H9 (cell line): Measurements from ENCODE around the gene GSN. TPM values are rescaled to one million over a fixed set of nuclear protein-coding genes. Genes with fewer than 3 reads are reported as not detected.

ENCODE experiments used
- DNase-seq: peaks from one replicate; pipeline ENCODE4 v3.0.0-alpha.2; 2017
- H2AFZ ChIP-seq: one replicate; pipeline ENCODE4 v1.6.1; 2013; ENCODE audit warnings: mild to moderate bottlenecking, low read length, control low read depth, moderate library complexity
- H2AK5ac ChIP-seq: 2 replicates; pipeline ENCODE4 v1.6.1; 2013; ENCODE audit warnings: low read length, control low read depth, mixed read lengths; ENCODE audit not compliant: insufficient read length
- H2BK120ac ChIP-seq: one replicate; pipeline ENCODE4 v1.6.1; 2013; ENCODE audit warnings: low read depth, mild to moderate bottlenecking, low read length, control low read depth, inconsistent platforms; ENCODE audit not compliant: poor library complexity, severe bottlenecking
- H2BK12ac ChIP-seq: 2 replicates; pipeline ENCODE4 v1.6.1; 2013; ENCODE audit warnings: low read length, control low read depth, mixed read lengths, low read depth; ENCODE audit not compliant: insufficient read length
- H2BK15ac ChIP-seq: 2 replicates; pipeline ENCODE4 v1.6.1; 2013; ENCODE audit warnings: low read depth, low read length, control low read depth
- H2BK20ac ChIP-seq: one replicate; pipeline ENCODE4 v1.6.1; 2013; ENCODE audit warnings: low read depth, mild to moderate bottlenecking, low read length, control low read depth, inconsistent platforms; ENCODE audit not compliant: poor library complexity, severe bottlenecking
- H2BK5ac ChIP-seq: 2 replicates; pipeline ENCODE4 v1.6.1; 2013; ENCODE audit warnings: low read length, control low read depth, mixed read lengths; ENCODE audit not compliant: insufficient read length
- H3K14ac ChIP-seq: 2 replicates; pipeline ENCODE4 v1.6.1; 2013; ENCODE audit warnings: low read length, control low read depth; ENCODE audit not compliant: insufficient read depth
- H3K18ac ChIP-seq: 2 replicates; pipeline ENCODE4 v1.6.1; 2013; ENCODE audit warnings: low read depth, mild to moderate bottlenecking, mixed read lengths, low read length, control low read depth; ENCODE audit not compliant: insufficient read length
- H3K23ac ChIP-seq: 2 replicates; pipeline ENCODE4 v1.6.1; 2013; ENCODE audit warnings: low read length, control low read depth, mixed read lengths, low read depth; ENCODE audit not compliant: insufficient read length
- H3K23me2 ChIP-seq: 2 replicates; pipeline ENCODE4 v1.6.1; 2013; ENCODE audit warnings: low read depth, mild to moderate bottlenecking, mixed read lengths, low read length, control low read depth; ENCODE audit not compliant: insufficient read length, poor library complexity, severe bottlenecking
- H3K27ac ChIP-seq: 2 replicates; pipeline ENCODE4 v1.5.1; 2013; ENCODE audit warnings: low read length, control low read depth, mixed read lengths, low read depth; ENCODE audit not compliant: insufficient read length
- H3K27me3 ChIP-seq: 2 replicates; pipeline ENCODE4 v1.6.1; 2013; ENCODE audit warnings: low read length, control low read depth, inconsistent platforms; ENCODE audit not compliant: insufficient read depth
- H3K4ac ChIP-seq: 2 replicates; pipeline ENCODE4 v1.6.1; 2013; ENCODE audit warnings: low read depth, mild to moderate bottlenecking, control low read depth, inconsistent platforms, low read length, moderate library complexity
- H3K4me1 ChIP-seq: 2 replicates; pipeline ENCODE4 v1.6.1; 2013; ENCODE audit warnings: low read length, control low read depth, inconsistent platforms; ENCODE audit not compliant: insufficient read depth
- H3K4me2 ChIP-seq: 2 replicates; pipeline ENCODE4 v1.6.1; 2013; ENCODE audit warnings: low read length, control low read depth, mixed read lengths; ENCODE audit not compliant: insufficient read length, insufficient read depth
- H3K56ac ChIP-seq: 2 replicates; pipeline ENCODE4 v1.6.1; 2013; ENCODE audit warnings: low read depth, mild to moderate bottlenecking, mixed read lengths, low read length, control low read depth; ENCODE audit not compliant: insufficient read length
- H3K79me1 ChIP-seq: 2 replicates; pipeline ENCODE4 v1.6.1; 2013; ENCODE audit warnings: low read depth, mild to moderate bottlenecking, moderate library complexity, low read length, control low read depth, inconsistent platforms; ENCODE audit not compliant: insufficient read depth, poor library complexity, severe bottlenecking
- H3K79me2 ChIP-seq: 2 replicates; pipeline ENCODE4 v1.6.1; 2013; ENCODE audit warnings: low read length, control low read depth, inconsistent platforms; ENCODE audit not compliant: insufficient read depth
- H3K9ac ChIP-seq: 2 replicates; pipeline ENCODE4 v1.6.1; 2013; ENCODE audit warnings: low read length, control low read depth, mixed read lengths; ENCODE audit not compliant: insufficient read length; ENCODE audit errors: extremely low read depth
- H3K9me3 ChIP-seq: one replicate; pipeline ENCODE4 v1.6.1; 2013; ENCODE audit warnings: low read depth, low read length, inconsistent platforms; ENCODE audit not compliant: control insufficient read depth
- H3T11ph ChIP-seq: one replicate; pipeline ENCODE4 v1.6.1; 2013; ENCODE audit warnings: mild to moderate bottlenecking, low read length, control low read depth, inconsistent platforms
- H4K20me1 ChIP-seq: one replicate; pipeline ENCODE4 v1.6.1; 2013; ENCODE audit not compliant: control insufficient read depth, insufficient read length, insufficient read depth
- H4K5ac ChIP-seq: 2 replicates; pipeline ENCODE4 v1.6.1; 2013; ENCODE audit warnings: low read depth, mild to moderate bottlenecking, mixed read lengths, low read length, control low read depth; ENCODE audit not compliant: insufficient read length
- H4K8ac ChIP-seq: replicated peaks from 2 replicates; pipeline ENCODE4 v1.6.1; 2013; ENCODE audit warnings: low read length, control low read depth, mixed read lengths, low read depth; ENCODE audit not compliant: insufficient read length
- H4K91ac ChIP-seq: 2 replicates; pipeline ENCODE4 v1.6.1; 2013; ENCODE audit warnings: low read depth, mild to moderate bottlenecking, moderate library complexity, mixed read lengths, low read length, control low read depth; ENCODE audit not compliant: insufficient read length
- H3K27ac Mint-ChIP-seq, 3 experiments: 2 replicates in 2 of 3; 3 replicates in 1 of 3; pipeline ENCODE4 v1.8.0; 2020 to 2021; ENCODE audit warnings: mixed read lengths in 3 of 3, mild to moderate bottlenecking in 1 of 3, moderate library complexity in 1 of 3
- H3K27me3 Mint-ChIP-seq: 2 replicates; pipeline ENCODE4 v1.8.0; 2021; ENCODE audit warnings: low read depth, mild to moderate bottlenecking, moderate library complexity, mixed read lengths
- H3K36me3 Mint-ChIP-seq, 3 experiments: 2 replicates in 2 of 3; 3 replicates in 1 of 3; pipeline ENCODE4 v1.8.0; 2020 to 2021; ENCODE audit warnings: low read depth in 3 of 3, mixed read lengths in 3 of 3; ENCODE audit not compliant: insufficient read depth in 1 of 3
- H3K4me1 Mint-ChIP-seq, 2 experiments: 2 replicates each; pipeline ENCODE4 v1.8.0; 2020; ENCODE audit warnings: mixed read lengths in 2 of 2
- H3K4me3 Mint-ChIP-seq, 2 experiments: 2 replicates in 1 of 2; 3 replicates in 1 of 2; pipeline ENCODE4 v1.8.0; 2020 to 2021; ENCODE audit warnings: mild to moderate bottlenecking in 2 of 2, mixed read lengths in 2 of 2, moderate library complexity in 1 of 2
- H3K9me3 Mint-ChIP-seq, 2 experiments: 2 replicates in 1 of 2; 3 replicates in 1 of 2; pipeline ENCODE4 v1.8.0; 2020; ENCODE audit warnings: mild to moderate bottlenecking in 2 of 2, mixed read lengths in 2 of 2, moderate library complexity in 1 of 2
- WGBS: extraction: QIAGEN DNeasy Blood & Tissue Kit; methylation state at CpG from one replicate; pipeline ENCODE4 v1.1.7; 2013; ENCODE audit warnings: missing lambda C conversion rate, low lambda C conversion rate, mixed read lengths; ENCODE audit not compliant: insufficient read length; ENCODE audit errors: extremely low coverage; 5-methylcytosine and 5-hydroxymethylcytosine counted together
- total RNA-seq: library from RNA; stranded (reverse); gene quantifications from 2 replicates; pipeline ENCODE4 v1.2.1, GENCODE V29; 2021
- TF ChIP-seq, protein P1 (sequence below): fragments of 200-600 bp; sonication (generic); conservative IDR thresholded peaks from 3 replicates; pipeline ENCODE4 v1.8.0; 2021; ENCODE audit warnings: antibody characterized with exemption, mild to moderate bottlenecking

The GSN gene
- total RNA-seq, 1 experiment from 2014 or later: 14.9 TPM

DNA sequence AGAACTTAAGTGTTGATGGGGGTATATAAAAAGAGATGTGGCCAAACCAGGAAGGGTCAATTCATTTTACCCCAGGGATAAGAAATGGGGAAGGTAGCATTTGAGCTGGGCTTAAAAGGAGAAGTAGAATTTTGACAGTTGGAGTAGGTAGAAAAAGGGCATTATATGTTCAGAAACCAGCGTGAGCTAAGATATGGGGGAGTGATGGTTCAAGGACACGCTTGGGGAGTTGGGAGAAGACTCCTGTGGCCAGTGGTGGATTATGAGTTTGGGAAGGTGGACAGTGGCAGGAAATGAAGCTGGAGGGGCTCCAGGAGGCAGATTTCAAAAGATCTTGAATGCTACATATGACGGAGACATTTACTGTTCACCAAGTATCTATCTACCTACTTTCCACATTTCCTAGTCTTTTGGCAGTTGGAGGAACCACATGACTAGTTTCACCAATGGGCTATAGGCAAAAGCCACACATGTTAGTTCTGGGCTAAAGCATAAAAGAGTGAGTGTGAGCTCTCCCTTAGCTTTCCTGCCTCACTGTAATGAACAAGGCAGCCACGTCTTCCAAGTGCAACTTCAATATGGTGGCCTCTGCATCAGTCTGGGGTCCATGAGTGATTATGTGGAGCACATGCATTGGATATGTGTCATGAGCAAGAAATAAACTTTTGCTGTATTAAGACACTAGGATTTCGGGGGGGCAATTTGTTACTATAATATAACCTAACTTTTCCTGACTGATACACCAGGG, 15.7 kb upstream of the GSN start:
- no peak for DNase-seq
- H2BK5ac ChIP-seq: no peak overlapping the region
- H3K9me3 ChIP-seq: no peaks in the 10 kb centered on the region
- Mint-ChIP-seq H3K36me3 (no peaks in the 10 kb centered on the region; a peak in 1 of 7 replicates), H3K9me3 (peaks cover 3 to 6% of the 10 kb centered on the region in 2 experiments; a peak in 3 of 5 replicates), H3K27ac (no peak overlapping the region), H3K27me3 (peaks cover 76% of the 10 kb centered on the region), H3K4me3 (no peak overlapping the region), H3K4me1 (peaks cover 12 to 13% of the 10 kb centered on the region in 2 experiments)
- no peaks in the 10 kb centered on the region for H3K79me1 ChIP-seq
- no peak overlapping the region for H4K5ac ChIP-seq
- H3K4me2 ChIP-seq: no peak overlapping the region
- H4K20me1 ChIP-seq: no peaks in the 10 kb centered on the region
- H4K91ac ChIP-seq: no peak overlapping the region
- H3K18ac ChIP-seq: no peak overlapping the region
- H4K8ac ChIP-seq: no peak overlapping the region
- TF ChIP-seq, protein P1, sequence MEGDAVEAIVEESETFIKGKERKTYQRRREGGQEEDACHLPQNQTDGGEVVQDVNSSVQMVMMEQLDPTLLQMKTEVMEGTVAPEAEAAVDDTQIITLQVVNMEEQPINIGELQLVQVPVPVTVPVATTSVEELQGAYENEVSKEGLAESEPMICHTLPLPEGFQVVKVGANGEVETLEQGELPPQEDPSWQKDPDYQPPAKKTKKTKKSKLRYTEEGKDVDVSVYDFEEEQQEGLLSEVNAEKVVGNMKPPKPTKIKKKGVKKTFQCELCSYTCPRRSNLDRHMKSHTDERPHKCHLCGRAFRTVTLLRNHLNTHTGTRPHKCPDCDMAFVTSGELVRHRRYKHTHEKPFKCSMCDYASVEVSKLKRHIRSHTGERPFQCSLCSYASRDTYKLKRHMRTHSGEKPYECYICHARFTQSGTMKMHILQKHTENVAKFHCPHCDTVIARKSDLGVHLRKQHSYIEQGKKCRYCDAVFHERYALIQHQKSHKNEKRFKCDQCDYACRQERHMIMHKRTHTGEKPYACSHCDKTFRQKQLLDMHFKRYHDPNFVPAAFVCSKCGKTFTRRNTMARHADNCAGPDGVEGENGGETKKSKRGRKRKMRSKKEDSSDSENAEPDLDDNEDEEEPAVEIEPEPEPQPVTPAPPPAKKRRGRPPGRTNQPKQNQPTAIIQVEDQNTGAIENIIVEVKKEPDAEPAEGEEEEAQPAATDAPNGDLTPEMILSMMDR: no peak
- H2AFZ ChIP-seq: no peak overlapping the region
- peaks cover 7% of the 10 kb centered on the region for H3K4me1 ChIP-seq
- H3K23me2 ChIP-seq: no peaks in the 10 kb centered on the region
- H2BK15ac ChIP-seq: no peak overlapping the region
- no peak overlapping the region for H2BK12ac ChIP-seq
- H2BK120ac ChIP-seq: no peak overlapping the region
- no CpG with 5 or more reads among the region's 5 CpGs for WGBS
- H3K23ac ChIP-seq: no peak overlapping the region
- H3T11ph ChIP-seq: no peak overlapping the region
- H3K79me2 ChIP-seq: no peaks in the 10 kb centered on the region
- no peak overlapping the region for H3K56ac ChIP-seq
- H3K9ac ChIP-seq: no peak overlapping the region
- peaks cover 4% of the 10 kb centered on the region; the same call in 1 of the 2 replicates for H3K27me3 ChIP-seq
- no peak overlapping the region for H2BK20ac ChIP-seq
- no peak overlapping the region for H2AK5ac ChIP-seq
- no peak overlapping the region for H3K27ac ChIP-seq
- no peak overlapping the region for H3K4ac ChIP-seq
- H3K14ac ChIP-seq: no peak overlapping the region
